Measurements from ENCODE around the gene ANKRD16.
"Not testable (repeated sequence)": the region's sequence is repeated elsewhere in the genome, so short reads cannot be mapped to it uniquely, and the experiment has no call there.

The ANKRD16 gene

DNA sequence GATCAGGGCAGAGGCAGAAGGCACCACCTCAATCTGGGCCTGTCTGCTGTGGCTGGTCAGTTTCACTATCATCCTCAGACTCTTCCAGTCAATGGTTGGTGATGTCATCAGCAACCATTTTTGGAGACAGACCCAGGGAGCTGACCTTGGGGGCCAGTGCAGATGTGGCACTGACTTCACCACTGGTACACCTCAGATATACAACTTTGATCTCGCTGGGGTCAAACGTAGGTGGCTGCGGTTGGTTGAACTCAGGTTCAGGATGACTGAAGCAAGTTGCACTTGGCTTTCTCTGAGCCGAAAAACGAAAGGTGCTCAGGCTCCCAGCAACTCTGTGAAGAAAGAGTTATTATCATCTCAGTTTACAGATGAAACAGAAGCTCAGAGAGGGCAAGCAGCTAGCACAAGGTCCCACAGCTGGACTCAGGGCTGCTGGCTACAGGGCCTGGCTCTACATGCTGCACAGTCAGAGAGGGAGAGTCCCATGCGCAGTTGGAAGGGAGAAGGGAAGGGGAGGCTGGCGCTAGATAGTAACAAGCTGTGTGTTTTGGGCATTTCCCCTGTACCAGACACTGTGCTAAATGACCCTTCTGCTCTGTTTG, 27.2 kb downstream of the ANKRD16 start:
- H3K4me3 ChIP-seq (ENCODE audit: low read depth, low read length): no peak overlapping the region

DNA sequence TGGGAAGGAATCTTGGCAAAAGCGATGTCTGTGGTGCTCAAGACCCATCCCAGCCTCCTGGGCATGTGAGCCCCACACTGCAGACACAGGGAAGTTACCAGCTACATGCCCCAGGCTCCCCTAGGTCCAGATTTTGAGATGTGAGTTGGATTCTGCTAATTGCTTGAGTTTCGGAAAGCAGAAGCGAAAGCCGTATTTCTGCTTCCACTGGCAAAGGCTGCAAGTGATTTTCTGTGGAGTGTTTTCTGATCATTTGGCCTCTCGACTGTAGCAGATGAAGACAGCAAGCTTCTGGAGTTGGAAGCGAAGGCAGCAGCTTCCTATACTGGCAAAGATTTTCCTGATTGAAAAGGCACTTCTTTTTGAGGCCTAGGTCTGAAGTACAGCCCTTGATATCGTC, 29.6 kb downstream of the ANKRD16 start:
- H3K4me3 ChIP-seq (ENCODE audit: low read depth, low read length): no peak overlapping the region
- TF ChIP-seq, protein P1, sequence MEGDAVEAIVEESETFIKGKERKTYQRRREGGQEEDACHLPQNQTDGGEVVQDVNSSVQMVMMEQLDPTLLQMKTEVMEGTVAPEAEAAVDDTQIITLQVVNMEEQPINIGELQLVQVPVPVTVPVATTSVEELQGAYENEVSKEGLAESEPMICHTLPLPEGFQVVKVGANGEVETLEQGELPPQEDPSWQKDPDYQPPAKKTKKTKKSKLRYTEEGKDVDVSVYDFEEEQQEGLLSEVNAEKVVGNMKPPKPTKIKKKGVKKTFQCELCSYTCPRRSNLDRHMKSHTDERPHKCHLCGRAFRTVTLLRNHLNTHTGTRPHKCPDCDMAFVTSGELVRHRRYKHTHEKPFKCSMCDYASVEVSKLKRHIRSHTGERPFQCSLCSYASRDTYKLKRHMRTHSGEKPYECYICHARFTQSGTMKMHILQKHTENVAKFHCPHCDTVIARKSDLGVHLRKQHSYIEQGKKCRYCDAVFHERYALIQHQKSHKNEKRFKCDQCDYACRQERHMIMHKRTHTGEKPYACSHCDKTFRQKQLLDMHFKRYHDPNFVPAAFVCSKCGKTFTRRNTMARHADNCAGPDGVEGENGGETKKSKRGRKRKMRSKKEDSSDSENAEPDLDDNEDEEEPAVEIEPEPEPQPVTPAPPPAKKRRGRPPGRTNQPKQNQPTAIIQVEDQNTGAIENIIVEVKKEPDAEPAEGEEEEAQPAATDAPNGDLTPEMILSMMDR (IDR thresholded peaks at IDR 0.05; ENCODE audit: low read depth, low read length): no peak

More for the DNA sequence above, 27.2 kb downstream of the ANKRD16 start:
- TF ChIP-seq, protein P1 (IDR thresholded peaks at IDR 0.05; ENCODE audit: low read depth, low read length): no peak

DNA sequence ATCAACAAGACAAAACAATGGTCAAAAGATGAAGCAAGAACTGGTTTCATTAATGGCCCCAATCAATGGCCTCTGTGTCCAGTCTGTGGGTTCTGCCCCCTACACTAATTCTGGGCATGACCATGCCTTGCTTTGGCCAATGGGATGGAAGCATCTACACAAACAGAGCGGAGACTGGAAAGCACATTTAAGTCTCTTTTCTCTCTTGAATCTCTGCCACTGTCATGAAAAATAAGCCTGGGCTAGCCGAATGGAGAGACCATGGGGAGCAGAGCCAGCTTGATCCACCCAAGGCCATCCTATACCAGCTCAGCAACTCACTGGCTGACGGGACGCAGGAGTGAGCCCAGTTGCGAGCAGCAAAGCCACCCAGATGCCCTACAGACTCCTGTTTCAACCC, 30.9 kb downstream of the ANKRD16 start:
- TF ChIP-seq, protein P1 (IDR thresholded peaks at IDR 0.05; ENCODE audit: low read depth, low read length): no peak
- H3K4me3 ChIP-seq (ENCODE audit: low read depth, low read length): no peak overlapping the region

DNA sequence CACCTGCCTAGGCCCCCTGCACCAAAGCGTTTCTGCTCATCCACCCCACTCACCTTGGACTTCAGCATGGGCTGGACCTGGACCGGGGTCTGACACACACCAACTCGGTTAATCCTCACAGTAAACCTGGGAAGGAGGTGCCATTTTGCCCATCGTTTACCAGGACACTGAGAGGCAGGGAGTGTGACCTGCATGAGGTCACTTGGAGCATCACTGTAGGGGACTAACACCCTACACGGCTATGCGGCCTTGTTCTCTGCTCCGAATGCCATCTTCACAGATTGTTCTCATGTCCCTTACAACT, 33.0 kb downstream of the ANKRD16 start:
- H3K4me3 ChIP-seq (ENCODE audit: low read depth, low read length): no peak overlapping the region
- TF ChIP-seq, protein P1 (IDR thresholded peaks at IDR 0.05; ENCODE audit: low read depth, low read length): no peak

DNA sequence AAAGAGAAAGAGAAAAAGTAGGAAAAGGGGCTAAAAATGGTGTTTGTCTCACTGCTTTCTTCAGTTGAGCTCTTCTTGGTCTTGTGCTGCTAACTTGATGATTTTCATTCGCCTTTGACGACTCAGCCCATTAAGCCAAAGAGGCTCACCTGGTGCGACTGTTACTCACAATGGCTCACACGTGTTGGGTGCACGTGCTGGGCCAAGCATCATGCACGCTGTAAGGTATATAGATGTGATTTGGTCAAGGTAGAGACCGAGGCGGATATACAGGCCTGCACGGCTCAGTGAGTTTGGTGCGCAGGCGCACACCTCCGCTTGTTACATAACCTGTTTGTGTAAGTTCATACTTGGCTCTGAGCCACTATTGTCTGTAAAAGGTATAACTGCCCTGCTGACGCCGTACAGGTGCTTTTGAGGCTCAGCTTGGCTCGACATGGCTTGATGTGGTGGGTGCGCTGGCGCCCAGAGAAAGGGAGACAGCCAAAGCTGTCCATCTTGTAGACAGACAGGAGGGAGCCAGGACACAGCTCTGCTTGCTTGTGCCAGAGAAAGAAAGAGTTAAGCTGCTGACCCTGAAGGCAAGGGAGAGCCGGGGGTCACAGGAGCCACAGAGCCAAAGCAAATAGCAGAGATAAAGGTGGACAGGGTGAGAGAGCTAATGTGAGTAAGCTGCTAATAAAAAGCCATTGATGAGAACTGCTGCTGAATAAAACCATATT, 33.6 kb downstream of the ANKRD16 start:
- TF ChIP-seq, protein P1 (IDR thresholded peaks at IDR 0.05; ENCODE audit: low read depth, low read length): no peak
- no peak overlapping the region for H3K4me3 ChIP-seq (ENCODE audit: low read depth, low read length)

DNA sequence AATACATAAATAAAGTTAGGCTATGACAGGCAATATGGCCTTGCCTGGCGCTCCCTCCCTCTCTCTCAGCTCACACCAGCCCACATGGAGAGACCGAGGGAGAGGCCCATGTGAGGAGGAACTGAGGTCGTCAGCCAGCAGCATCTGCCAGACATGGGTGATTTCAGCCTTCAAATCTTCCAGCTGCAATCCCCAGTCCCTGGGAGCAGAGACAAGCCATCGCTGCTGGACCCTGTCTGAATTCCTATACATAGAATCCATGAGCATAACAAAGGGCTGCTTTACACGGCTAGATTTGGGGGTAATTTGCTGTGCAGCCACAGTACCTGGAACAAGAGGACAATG, 35.6 kb downstream of the ANKRD16 start:
- H3K4me3 ChIP-seq (ENCODE audit: low read depth, low read length): no peak overlapping the region
- TF ChIP-seq, protein P1 (IDR thresholded peaks at IDR 0.05; ENCODE audit: low read depth, low read length): no peak

DNA sequence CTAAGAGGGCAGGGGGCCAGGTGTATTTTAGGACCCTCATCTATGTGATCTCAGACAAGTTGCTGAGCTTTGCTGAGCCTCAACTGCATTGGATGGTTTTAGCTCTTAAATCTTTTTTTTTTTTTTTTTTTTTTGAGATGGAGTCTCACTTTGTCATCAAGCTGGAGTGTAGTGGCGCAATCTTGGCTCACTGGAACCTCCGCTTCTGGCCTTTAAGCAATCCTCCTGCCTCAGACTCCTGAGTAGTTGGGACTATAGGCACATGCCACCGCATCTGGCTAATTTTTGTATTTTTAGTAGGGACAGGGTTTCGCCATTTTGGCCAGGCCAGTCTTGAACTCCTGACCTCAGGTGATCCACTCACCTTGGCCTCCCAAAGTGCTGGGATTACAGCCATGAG, 43.0 kb downstream of the ANKRD16 start:
- not testable (repeated sequence) for H3K4me3 ChIP-seq (ENCODE audit: low read depth, low read length)

Measured in WI38 (cell line).